PFSK-1 (cell line): ENCODE results near the gene MXD1.

Experiments used
- SIN3A ChIP-seq: IDR thresholded peaks from 2 replicates; pipeline ENCODE4 v1.6.1; 2012; ENCODE audit warnings: mild to moderate bottlenecking, low read length, moderate library complexity, borderline replicate concordance; ENCODE audit not compliant: insufficient read depth
- TAF1 ChIP-seq: IDR thresholded peaks from 2 replicates; pipeline ENCODE4 v1.6.1; 2012; ENCODE audit warnings: low read length, control low read depth, borderline replicate concordance; ENCODE audit not compliant: insufficient read depth

DNA sequence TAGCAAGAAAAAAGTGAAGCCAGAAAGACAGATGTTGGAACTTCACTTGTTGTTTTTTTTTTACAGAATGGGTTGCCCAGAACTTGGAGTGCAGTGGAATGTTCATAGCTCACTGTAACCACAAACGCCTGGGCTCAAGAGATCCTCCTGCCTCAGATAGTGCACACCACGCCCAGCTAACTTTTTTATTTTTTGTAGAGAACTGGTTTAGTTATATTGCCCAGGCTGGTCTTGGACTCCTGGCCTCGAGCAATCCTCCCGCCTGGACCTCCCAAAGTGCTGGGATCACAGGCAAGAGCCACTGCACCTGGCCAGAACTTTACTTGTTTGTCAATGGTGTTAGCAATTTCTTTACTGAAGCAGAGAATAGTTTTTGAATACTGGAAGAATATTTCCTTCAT, 58.4 kb downstream of the MXD1 start:
- TF ChIP-seq TAF1 (no peak), SIN3A (no peak)
